WTC11 (cell line): Measurements from ENCODE around the gene FAM43A. TPM values are rescaled to one million over a fixed set of nuclear protein-coding genes. Genes with fewer than 3 reads are reported as not detected.

Experiments
- ATAC-seq: fragments of 200-7000 bp; cut with Tn5 transposase; 2 replicates; pipeline ENCODE4 v1.10.0; 2021; ENCODE audit warnings: mild to moderate bottlenecking, moderate library complexity
- CTCF ChIA-PET: fragments of 300-600 bp; sonication (Branson Sonifier 250); formaldehyde crosslinking; loops from one replicate; lab custom pipeline; 2021; ENCODE audit warnings: antibody characterized with exemption; lab: Charles Lee
- POLR2A ChIA-PET: fragments of 350-600 bp; sonication (Branson Sonifier 250); formaldehyde crosslinking; loops from one replicate; lab custom pipeline; 2021; ENCODE audit warnings: antibody characterized with exemption; lab: Charles Lee
- DNase-seq: peaks from one replicate; pipeline ENCODE4 v3.0.0; 2021; ENCODE audit warnings: low spot score
- H3K27ac Mint-ChIP-seq: 2 replicates; pipeline ENCODE4 v1.8.0; 2021; ENCODE audit warnings: mixed read lengths
- H3K27me3 Mint-ChIP-seq: 2 replicates; pipeline ENCODE4 v1.8.0; 2021; ENCODE audit warnings: low read depth, mild to moderate bottlenecking, moderate library complexity, mixed read lengths
- H3K36me3 Mint-ChIP-seq: 2 replicates; pipeline ENCODE4 v1.8.0; 2021; ENCODE audit warnings: mixed read lengths
- H3K4me1 Mint-ChIP-seq: 2 replicates; pipeline ENCODE4 v1.8.0; 2022; ENCODE audit warnings: mixed read lengths
- H3K4me3 Mint-ChIP-seq: 2 replicates; pipeline ENCODE4 v1.8.0; 2021; ENCODE audit warnings: mild to moderate bottlenecking, moderate library complexity, mixed read lengths
- H3K9me3 Mint-ChIP-seq: 2 replicates; pipeline ENCODE4 v1.8.0; 2021; ENCODE audit warnings: mixed read lengths
- AFF4 ChIP-seq: sonication (generic); formaldehyde crosslinking; IDR thresholded peaks from 2 replicates; pipeline ENCODE4 v1.8.1; 2023; ENCODE audit warnings: mild to moderate bottlenecking, missing genetic modification reagents, borderline replicate concordance
- AR ChIP-seq: fragments of 250-450 bp; sonication (Bioruptor Pico); IDR thresholded peaks from 2 replicates; pipeline ENCODE4 v1.9.0; 2021; ENCODE audit warnings: mild to moderate bottlenecking
- ARID4B ChIP-seq: sonication (generic); formaldehyde crosslinking; IDR thresholded peaks from 2 replicates; pipeline ENCODE4 v1.8.0; 2023; ENCODE audit warnings: missing genetic modification reagents, mild to moderate bottlenecking, borderline replicate concordance
- ATF2 ChIP-seq: sonication (generic); formaldehyde crosslinking; IDR thresholded peaks from 2 replicates; pipeline ENCODE4 v1.8.1; 2022; ENCODE audit warnings: low read depth, missing genetic modification reagents, borderline replicate concordance
- CBFB ChIP-seq: sonication (generic); formaldehyde crosslinking; IDR thresholded peaks from 2 replicates; pipeline ENCODE4 v1.8.1; 2022; ENCODE audit warnings: mild to moderate bottlenecking, low read depth, missing genetic modification reagents
- CTCF ChIP-seq: fragments of 200-600 bp; IDR thresholded peaks from 2 replicates; pipeline ENCODE4 v1.8.0; 2022; ENCODE audit warnings: antibody characterized with exemption
- ESRRA ChIP-seq: sonication (generic); formaldehyde crosslinking; IDR thresholded peaks from 2 replicates; pipeline ENCODE4 v1.8.1; 2022; ENCODE audit warnings: mild to moderate bottlenecking, missing genetic modification reagents, borderline replicate concordance
- ETV6 ChIP-seq: sonication (generic); formaldehyde crosslinking; IDR thresholded peaks from 2 replicates; pipeline ENCODE4 v1.8.1; 2022; ENCODE audit warnings: mild to moderate bottlenecking, missing genetic modification reagents
- FOXJ3 ChIP-seq: sonication (generic); formaldehyde crosslinking; IDR thresholded peaks from 2 replicates; pipeline ENCODE4 v1.9.0; 2021; ENCODE audit warnings: missing genetic modification reagents, mild to moderate bottlenecking, borderline replicate concordance
- NFYB ChIP-seq: sonication (generic); formaldehyde crosslinking; conservative IDR thresholded peaks from 2 replicates; pipeline ENCODE4 v1.8.0; 2022; ENCODE audit warnings: low read depth, missing genetic modification reagents
- ZNF263 ChIP-seq: sonication (generic); formaldehyde crosslinking; IDR thresholded peaks from 2 replicates; pipeline ENCODE4 v1.8.1; 2022; ENCODE audit warnings: low read depth, mild to moderate bottlenecking, moderate library complexity, missing genetic modification reagents
- ZNF416 ChIP-seq: fragments of 250-450 bp; sonication (Bioruptor Pico); IDR thresholded peaks from 2 replicates; pipeline ENCODE4 v1.9.0; 2021; ENCODE audit warnings: mild to moderate bottlenecking, inconsistent platforms
- total RNA-seq: library from RNA; stranded (reverse); gene quantifications from 3 replicates; pipeline ENCODE4 v1.2.3, GENCODE V29; 2021

Gene FAM43A
- total RNA-seq, 1 experiment from 2014 or later: 2.6 TPM

GRCh38 chr3:194682694-194683310 lies 2.9 kb upstream of the FAM43A start:
- ChIA-PET POLR2A (interaction anchor here (1.0 to 1.3 kb wide), 3 partner anchors 11 to 303 kb away, joined by 4 to 5 read pairs (median 4); partner anchors contain the start of genes LSG1 and TMEM44), CTCF (interaction anchor here (0.6 to 3.2 kb wide), 79 partner anchors 10 to 588 kb away, joined by 3 to 61 read pairs (median 4); partner anchors contain the start of genes LSG1, TMEM44 and XXYLT1)
- peaks cover 10% of the 10 kb centered on the region for H3K4me1 Mint-ChIP-seq
- H3K4me3 Mint-ChIP-seq: no peak overlapping the region
- no peaks in the 10 kb centered on the region for H3K36me3 Mint-ChIP-seq
- H3K9me3 Mint-ChIP-seq: no peaks in the 10 kb centered on the region
- ATAC-seq (peak; percentile 47), DNase-seq (peak; percentile 79)
- peak; percentile 62 for TF ChIP-seq CTCF
- TF ChIP-seq CBFB: no peak
- TF ChIP-seq ETV6 (CRISPR knock-in tag): peak; percentile 15; the same call in 1 of the 2 replicates
- peaks cover 46% of the 10 kb centered on the region for H3K27me3 Mint-ChIP-seq
- no peak overlapping the region for H3K27ac Mint-ChIP-seq

GRCh38 chr3:194683380-194683779 lies 2.3 kb upstream of the FAM43A start:
- no peak overlapping the region for H3K27ac Mint-ChIP-seq
- H3K9me3 Mint-ChIP-seq: no peaks in the 10 kb centered on the region
- ChIA-PET CTCF (interaction anchor here (1.1 to 3.2 kb wide), 22 partner anchors 11 to 587 kb away, joined by 3 to 61 read pairs (median 10); partner anchors contain the start of genes LSG1 and XXYLT1), POLR2A (interaction anchor here (1.3 kb wide), 1 partner anchor 12 kb away, joined by 5 read pairs; the partner anchor contains the start of gene LSG1)
- TF ChIP-seq ATF2 (no peak), ESRRA (CRISPR knock-in tag) (no peak), ZNF263 (CRISPR knock-in tag) (no peak), ZNF416 (CRISPR knock-in tag) (no peak), FOXJ3 (CRISPR knock-in tag) (no peak), NFYB (CRISPR knock-in tag) (no peak), AFF4 (no peak)
- ATAC-seq (no peak), DNase-seq (no peak)
- no peak overlapping the region for H3K4me3 Mint-ChIP-seq
- H3K4me1 Mint-ChIP-seq: peaks cover 12% of the 10 kb centered on the region
- peaks cover 46% of the 10 kb centered on the region for H3K27me3 Mint-ChIP-seq
- H3K36me3 Mint-ChIP-seq: no peaks in the 10 kb centered on the region

GRCh38 chr3:194685065-194685717 lies 492 bp upstream of the FAM43A start:
- no peak for DNase-seq
- ChIA-PET CTCF (interaction anchor here (3.0 to 3.6 kb wide), 2 partner anchors 13 to 585 kb away, joined by 24 to 45 read pairs; partner anchors contain the start of genes LSG1 and XXYLT1), POLR2A (no interaction called here)
- H3K4me3 Mint-ChIP-seq: peak overlapping the region; percentile 84
- no peak overlapping the region for H3K27ac Mint-ChIP-seq
- no peaks in the 10 kb centered on the region for H3K9me3 Mint-ChIP-seq
- H3K27me3 Mint-ChIP-seq: peaks cover 46% of the 10 kb centered on the region
- no peaks in the 10 kb centered on the region for H3K36me3 Mint-ChIP-seq
- peaks cover 26% of the 10 kb centered on the region for H3K4me1 Mint-ChIP-seq
- ATAC-seq: no peak
- TF ChIP-seq ARID4B (CRISPR knock-in tag) (no peak), AR (CRISPR knock-in tag) (no peak)
